GM19468 (cell line): ENCODE data around the gene SPATA31E1.

ENCODE experiments used
- ATAC-seq: cut with Tn5 transposase; IDR thresholded peaks from one replicate; pipeline ENCODE4 v1.9.1; 2021; ENCODE audit warnings: mild to moderate bottlenecking, moderate library complexity, moderate number of reproducible peaks; ENCODE audit not compliant: unreplicated experiment; ENCODE audit errors: extremely low read depth

Gene SPATA31E1

DNA sequence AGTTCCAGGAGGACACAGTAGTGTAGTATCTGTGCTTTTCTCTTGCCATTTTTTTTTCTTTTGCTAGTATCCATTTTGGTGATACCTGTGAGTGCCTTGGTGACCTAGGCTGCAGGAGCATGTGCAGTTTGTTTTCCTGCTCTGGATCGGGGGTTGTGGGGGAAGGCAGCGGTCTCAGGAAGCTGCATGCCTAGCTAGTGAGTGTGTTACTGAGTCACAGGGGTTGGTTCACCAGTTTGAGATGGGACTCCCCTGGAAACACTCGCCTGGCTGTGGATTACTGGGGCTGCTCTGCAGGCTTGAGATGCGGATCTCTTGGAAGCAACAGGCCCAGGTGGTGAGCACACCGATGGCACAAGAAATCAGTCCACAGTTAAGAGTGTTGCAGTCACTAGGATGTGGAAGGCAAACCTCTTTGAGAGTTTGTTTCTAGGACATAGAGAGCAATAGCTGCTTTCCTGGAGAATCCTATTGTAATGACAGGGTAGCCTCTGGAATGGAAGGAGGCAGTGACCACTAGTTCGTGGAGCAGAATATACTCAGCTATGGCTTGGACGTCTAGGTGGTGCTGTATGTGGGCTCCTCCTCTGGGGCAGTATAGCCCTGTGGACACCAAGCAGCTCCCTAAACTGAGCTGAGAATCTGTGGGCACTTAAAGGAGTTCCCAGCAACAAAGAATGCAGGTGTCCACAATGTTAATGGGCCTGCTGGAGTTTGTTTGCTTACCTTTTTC is 20.0 kb upstream of the SPATA31E1 start:
- no peak for ATAC-seq

GRCh38 chr9:87863882-87864465 is 18.7 kb upstream of the SPATA31E1 start:
- ATAC-seq, result no peak

DNA sequence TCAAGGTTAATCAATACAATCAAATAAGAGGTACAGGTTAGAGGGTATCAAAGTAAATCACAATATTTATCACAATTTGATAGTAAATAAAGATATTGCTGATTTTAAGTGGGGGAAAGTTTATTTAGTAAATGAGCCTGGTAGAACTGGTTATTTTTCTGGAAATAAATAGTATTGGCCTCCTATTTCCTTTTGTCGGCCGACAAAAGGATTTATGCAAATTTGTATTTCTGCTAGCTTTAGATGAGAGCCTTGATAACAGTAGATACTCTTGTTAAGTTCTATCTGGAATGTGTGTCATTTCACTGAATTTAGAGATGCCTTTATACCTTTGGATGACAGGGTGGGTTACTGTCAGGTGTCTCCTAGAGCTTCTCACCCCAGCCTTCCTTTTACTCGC is 17.8 kb upstream of the SPATA31E1 start:
- no peak for ATAC-seq

DNA sequence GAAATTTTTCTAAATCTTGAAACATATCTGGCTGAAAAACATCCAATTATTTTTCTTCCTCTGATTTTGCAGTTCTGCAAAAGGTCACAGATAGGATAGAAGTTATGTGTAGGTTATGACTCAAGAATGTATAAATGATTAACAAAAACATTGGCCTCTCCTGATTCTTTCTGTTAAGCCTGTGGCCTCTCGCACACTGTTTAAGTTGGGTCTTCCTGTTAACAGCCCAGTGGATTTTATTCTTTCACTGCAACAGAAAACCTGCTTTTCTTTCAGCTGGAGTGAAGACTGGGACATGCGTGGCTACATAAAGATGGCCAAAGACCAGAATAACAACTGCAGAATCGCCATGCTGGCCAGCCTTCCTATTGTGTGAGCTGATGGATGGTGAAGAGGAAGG is 17.1 kb upstream of the SPATA31E1 start:
- no peak for ATAC-seq

DNA sequence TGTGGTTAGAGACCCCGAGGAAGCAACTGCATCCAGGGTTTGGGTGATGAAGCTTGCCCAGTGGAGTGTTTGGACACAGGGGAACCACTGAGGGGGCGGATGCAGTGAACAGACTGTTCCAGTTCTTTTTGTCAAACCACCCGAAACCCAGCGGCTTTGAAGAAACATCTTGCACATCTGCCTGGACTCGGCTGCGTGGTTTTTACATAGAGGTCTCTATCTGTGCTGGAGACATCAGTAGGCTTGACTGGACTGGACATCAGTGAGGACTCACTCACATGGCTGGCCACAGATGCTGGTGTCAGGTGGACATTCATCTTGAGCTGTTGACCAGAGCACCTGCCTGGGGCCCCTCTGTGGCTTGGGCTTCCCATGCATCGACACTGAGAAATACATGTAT is 15.3 kb upstream of the SPATA31E1 start:
- ATAC-seq, result no peak

DNA sequence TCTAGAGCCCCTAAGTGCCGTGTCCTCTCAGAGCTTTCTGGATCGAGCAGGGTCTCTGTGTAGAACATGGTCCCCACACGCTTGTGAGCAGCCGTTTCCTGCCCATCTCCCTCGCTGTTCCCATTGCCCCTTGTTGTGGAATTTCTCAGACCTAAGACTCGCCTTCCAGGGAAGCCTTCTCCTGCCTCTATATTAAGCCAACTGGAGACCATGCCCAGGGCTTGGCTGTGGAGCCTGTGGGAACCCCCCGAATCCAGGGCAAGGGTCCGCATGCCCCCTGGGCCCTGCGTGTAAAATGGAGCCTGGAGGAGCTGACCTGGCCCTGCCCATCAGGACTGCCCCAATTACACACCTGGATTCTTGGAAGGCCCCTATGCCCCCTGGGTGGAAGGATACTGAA is 14.5 kb upstream of the SPATA31E1 start:
- no peak for ATAC-seq

DNA sequence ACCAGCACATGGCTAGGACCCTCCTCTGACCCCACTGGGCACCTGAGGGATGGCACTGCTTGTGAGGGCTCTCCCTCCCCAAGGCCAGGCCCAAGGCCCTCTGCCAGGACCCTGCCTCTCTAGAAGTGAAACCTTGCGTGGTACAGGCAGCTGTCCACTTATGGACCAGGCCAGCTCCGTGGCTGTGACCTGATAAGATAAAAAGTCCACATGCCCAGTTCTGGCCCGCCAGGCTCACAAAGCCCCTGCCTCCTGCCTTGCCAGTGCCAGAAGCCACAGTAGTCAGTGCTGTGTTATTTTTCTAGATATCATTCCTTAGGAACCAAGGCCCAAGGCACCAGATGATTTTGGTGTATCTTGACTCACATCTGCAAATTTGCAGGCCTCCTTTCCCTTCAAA is 14.0 kb upstream of the SPATA31E1 start:
- ATAC-seq, result no peak

DNA sequence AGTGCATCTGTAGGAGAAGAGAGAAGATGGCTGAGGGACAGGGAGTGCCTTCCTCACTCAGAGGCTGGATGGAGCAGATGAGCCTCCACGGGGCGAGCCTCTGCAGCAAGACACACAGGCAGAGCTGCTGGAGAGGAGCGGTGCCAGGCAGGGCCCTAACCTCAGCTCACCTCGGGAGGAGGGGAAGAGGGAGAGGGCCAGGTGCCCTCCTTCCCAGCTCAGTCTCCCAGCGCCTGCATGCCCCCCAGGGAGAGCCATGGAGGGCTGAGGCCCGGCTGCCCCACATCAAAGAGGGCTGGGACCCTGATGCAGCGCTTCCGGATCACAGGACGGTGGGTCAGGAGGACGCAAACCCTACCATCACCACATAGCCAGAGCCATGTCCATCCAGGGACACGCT is 13.6 kb upstream of the SPATA31E1 start:
- ATAC-seq, result no peak

- ATAC-seq, result no peak
Measured at GRCh38 chr9:87871425-87872078, 11.1 kb upstream of the SPATA31E1 start.

GRCh38 chr9:87872079-87872624 is 10.5 kb upstream of the SPATA31E1 start:
- ATAC-seq, result no peak

- no peak for ATAC-seq
Measured at GRCh38 chr9:87873607-87874303, 8.9 kb upstream of the SPATA31E1 start.

- ATAC-seq, result no peak
Measured at GRCh38 chr9:87874304-87874623, 8.4 kb upstream of the SPATA31E1 start.

DNA sequence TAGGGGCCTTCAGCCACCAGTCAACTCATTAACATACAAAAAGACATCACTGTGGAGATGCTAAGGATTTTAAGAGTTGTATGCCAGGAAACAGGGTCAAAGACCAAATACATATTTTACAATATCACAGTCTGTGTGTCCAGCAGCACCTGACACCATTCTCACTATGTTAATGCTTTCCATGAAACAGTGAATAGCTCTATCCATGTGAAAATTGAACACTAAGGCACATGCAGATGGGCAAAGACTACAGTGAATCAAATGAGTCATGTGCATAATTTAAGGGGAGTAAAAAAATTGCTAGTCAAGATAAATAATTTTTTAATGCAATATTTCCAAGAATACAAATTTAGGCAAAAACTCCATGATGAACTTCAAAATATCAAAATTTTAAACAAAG is 7.6 kb upstream of the SPATA31E1 start:
- no peak for ATAC-seq

GRCh38 chr9:87875831-87876545 is 6.7 kb upstream of the SPATA31E1 start:
- ATAC-seq, result no peak

GRCh38 chr9:87876708-87877107 is 6.0 kb upstream of the SPATA31E1 start:
- no peak for ATAC-seq

DNA sequence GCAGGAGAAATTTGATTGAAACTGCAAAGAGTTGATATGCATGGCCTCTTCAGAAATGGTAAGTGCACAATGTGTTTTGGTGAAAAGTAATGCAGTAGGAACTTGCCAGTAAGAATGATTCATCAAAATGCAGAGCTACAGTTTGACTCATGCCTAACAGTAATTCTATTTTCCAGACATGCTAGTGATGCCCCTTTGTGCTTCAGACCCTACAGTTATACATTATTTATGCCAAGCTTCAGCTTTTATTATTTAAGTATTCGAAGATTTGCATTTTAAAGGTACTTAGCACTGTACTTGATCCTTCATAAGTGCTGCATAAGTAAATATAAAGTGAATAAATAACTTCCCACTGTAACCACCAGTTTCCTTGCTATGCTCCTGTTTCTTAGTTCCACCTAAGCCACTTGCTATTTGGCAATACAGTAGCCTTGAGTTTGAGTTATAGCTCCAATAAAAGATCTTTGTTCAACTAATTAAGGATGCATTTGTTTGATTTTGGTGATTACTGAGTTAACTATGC is 3.6 kb upstream of the SPATA31E1 start:
- ATAC-seq, result no peak

- ATAC-seq, result no peak
Measured at GRCh38 chr9:87880116-87880515, 2.6 kb upstream of the SPATA31E1 start.

GRCh38 chr9:87880683-87881082 is 2.0 kb upstream of the SPATA31E1 start:
- ATAC-seq, result no peak

- ATAC-seq, result no peak
Measured at GRCh38 chr9:87883274-87883673, 597 bp downstream of the SPATA31E1 start.

DNA sequence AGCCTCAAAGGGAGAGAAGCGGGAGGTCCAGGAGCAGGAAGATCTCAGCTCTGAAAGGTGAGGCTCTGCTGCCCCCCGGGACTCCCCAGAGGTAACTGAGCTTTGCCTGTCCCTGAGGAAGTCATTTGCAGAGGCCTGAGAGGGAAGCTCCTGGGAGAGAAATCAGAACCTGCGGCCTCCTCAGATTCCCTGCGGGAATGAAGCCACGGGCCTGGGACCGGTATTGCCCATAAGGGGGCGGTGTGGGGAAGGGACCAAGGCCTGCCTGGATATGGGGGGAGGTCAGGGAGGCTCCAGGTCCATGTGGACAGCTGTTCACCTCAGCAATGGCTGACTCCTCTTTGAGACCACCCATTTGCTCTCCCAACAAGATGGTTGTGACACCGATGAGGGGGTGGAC is 1.3 kb downstream of the SPATA31E1 start:
- no peak for ATAC-seq
